Endothelial cell of umbilical vein (primary cell): Measurements from ENCODE around the gene TBX19. TPM values are rescaled to one million over a fixed set of nuclear protein-coding genes. Genes with fewer than 3 reads are reported as not detected.
A peak's percentile ranks its signal among the peaks of the same experiment; 100 is the strongest.

Source experiments
- BruUV-seq: library from RNA; stranded (reverse); fragments of 400-500 nt; replicated peaks from 2 replicates; lab custom pipeline; 2021; lab: Mats Ljungman, UMichigan
- CTCF ChIA-PET: fragments of 300-600, 350-600 bp; sonication (Branson Sonifier 250); formaldehyde crosslinking; loops from one replicate; lab custom pipeline; 2021; ENCODE audit warnings: antibody characterized with exemption, inconsistent platforms; lab: Charles Lee
- POLR2A ChIA-PET: fragments of 300-600, 350-600 bp; sonication (Branson Sonifier 250); formaldehyde crosslinking; loops from one replicate; lab custom pipeline; 2021; ENCODE audit warnings: antibody characterized with exemption, inconsistent platforms; lab: Charles Lee
- DNase-seq: peaks from one replicate; pipeline ENCODE4 v3.0.0-alpha.2; 2011; ENCODE audit warnings: low read depth, low spot score
- FAIRE-seq: peaks from 2 replicates; lab custom pipeline; 2011; peaks lifted over from hg19 to GRCh38; lab: Jason Lieb, UNC
- H2AFZ ChIP-seq: 2 replicates; pipeline ENCODE4 v1.6.0; 2012; ENCODE audit warnings: low read depth, low read length, control low read depth, inconsistent platforms
- H3K27ac ChIP-seq: 2 replicates; pipeline ENCODE4 v1.5.1; 2011; ENCODE audit warnings: low read depth, mild to moderate bottlenecking, control low read depth, low read length, moderate library complexity; ENCODE audit not compliant: insufficient read depth
- H3K27me3 ChIP-seq, 2 experiments: 2 replicates each; pipeline versions ENCODE4 v1.6.0 to v1.6.1; 2011; ENCODE audit warnings: low read length in 2 of 2, mixed read lengths in 1 of 2; ENCODE audit not compliant: control insufficient read depth in 2 of 2, insufficient read depth in 2 of 2
- H3K36me3 ChIP-seq, 2 experiments: 2 replicates in 1 of 2; 3 replicates in 1 of 2; pipeline ENCODE4 v1.5.1; 2011; ENCODE audit warnings: low read length in 2 of 2, mild to moderate bottlenecking in 1 of 2, moderate library complexity in 1 of 2; ENCODE audit not compliant: control insufficient read depth in 2 of 2, insufficient read depth in 2 of 2; ENCODE audit errors: extremely low read depth in 1 of 2
- H3K4me1 ChIP-seq: 3 replicates; pipeline ENCODE4 v1.5.1; 2011; ENCODE audit warnings: mild to moderate bottlenecking, low read length; ENCODE audit not compliant: control insufficient read depth, insufficient read depth; ENCODE audit errors: extremely low read depth
- H3K4me2 ChIP-seq: 2 replicates; pipeline ENCODE4 v1.6.1; 2011; ENCODE audit warnings: low read length, control low read depth, mixed read lengths; ENCODE audit not compliant: insufficient read depth
- H3K4me3 ChIP-seq, 3 experiments: fragments of 200-600 bp in 1 of 3; sonication (generic), shearing (Covaris generic) in 1 of 3; replicated peaks in 1 of 3; 2 replicates each; pipeline ENCODE4 v1.5.1; 2011 to 2016; ENCODE audit warnings: control low read depth in 3 of 3, low read length in 3 of 3, mild to moderate bottlenecking in 2 of 3, inconsistent platforms in 1 of 3, low read depth in 1 of 3, moderate library complexity in 1 of 3; ENCODE audit not compliant: insufficient read depth in 1 of 3
- H3K79me2 ChIP-seq: 2 replicates; pipeline ENCODE4 v1.6.0; 2012; ENCODE audit warnings: low read length, inconsistent platforms; ENCODE audit not compliant: control insufficient read depth, insufficient read depth
- H3K9ac ChIP-seq: replicated peaks from 2 replicates; pipeline ENCODE3; 2011; ENCODE audit warnings: low read length, control low read depth; ENCODE audit not compliant: insufficient read depth; ENCODE audit errors: extremely low read depth
- H3K9me1 ChIP-seq: replicated peaks from 3 replicates; pipeline ENCODE4 v1.6.0; 2011; ENCODE audit warnings: mild to moderate bottlenecking, low read length; ENCODE audit not compliant: control insufficient read depth, insufficient read depth; ENCODE audit errors: extremely low read depth
- H3K9me3 ChIP-seq: replicated peaks from 2 replicates; pipeline ENCODE4 v1.5.1; 2012; ENCODE audit warnings: low read length, inconsistent platforms; ENCODE audit not compliant: control insufficient read depth, insufficient read depth
- H4K20me1 ChIP-seq: replicated peaks from 2 replicates; pipeline ENCODE3; 2011; ENCODE audit warnings: mild to moderate bottlenecking, low read length; ENCODE audit not compliant: control insufficient read depth, insufficient read depth; ENCODE audit errors: extremely low read depth
- EZH2 ChIP-seq: IDR thresholded peaks from 2 replicates; pipeline ENCODE4 v1.6.1; 2012; ENCODE audit warnings: borderline replicate concordance, low read depth, mild to moderate bottlenecking, moderate library complexity, low read length, inconsistent platforms; ENCODE audit not compliant: severe bottlenecking
- FOS ChIP-seq: IDR thresholded peaks from 2 replicates; pipeline ENCODE4 v1.6.1; 2011; ENCODE audit warnings: mild to moderate bottlenecking, low read length, moderate library complexity, borderline replicate concordance; ENCODE audit not compliant: insufficient read depth
- GATA2 ChIP-seq: IDR thresholded peaks from 2 replicates; pipeline ENCODE4 v1.7.0; 2011; ENCODE audit warnings: low read depth, mild to moderate bottlenecking, moderate library complexity, mixed read lengths, low read length; ENCODE audit not compliant: insufficient read length, insufficient read depth
- JUN ChIP-seq: IDR thresholded peaks from 2 replicates; pipeline ENCODE4 v1.6.1; 2011; ENCODE audit warnings: borderline replicate concordance, low read depth; ENCODE audit not compliant: insufficient read length, insufficient read depth
- MYC ChIP-seq: IDR thresholded peaks from one replicate; pipeline ENCODE4 v1.6.1; 2011; ENCODE audit warnings: mild to moderate bottlenecking, low read depth, low read length
- POLR2A ChIP-seq: IDR thresholded peaks from 2 replicates; pipeline ENCODE4 v1.6.1; 2012; ENCODE audit warnings: low read depth, mild to moderate bottlenecking, control low read depth, low read length
- POLR2AphosphoS5 ChIP-seq: IDR thresholded peaks from 2 replicates; pipeline ENCODE4 v1.6.1; 2012; ENCODE audit warnings: low read depth, mild to moderate bottlenecking, control low read depth, low read length, moderate library complexity; ENCODE audit not compliant: insufficient read depth
- dilution Hi-C: fragments of 300-500 bp; cut with MboI; formaldehyde crosslinking; loops from one replicate; pipeline ENCODE4 v1.15.0; 2019; ENCODE audit warnings: low sequenced_read_pairs; ENCODE audit not compliant: extremely low pct_ligation_motif_present
- intact Hi-C: fragments of 100-400 bp; cut with micrococcal nuclease; formaldehyde crosslinking; loops from one replicate; pipeline ENCODE4 v1.10.0; 2022
- polyA plus RNA-seq, 4 experiments: library from polyadenylated mRNA; depleted of rRNA in 3 of 4; stranded (reverse) in 3 of 4; unstranded in 1 of 4; fragments of >200 nt; gene quantifications; 2 replicates each; pipeline versions ENCODE4 v1.2.1 to v1.2.3, GENCODE V29; 2011 to 2012; ENCODE audit warnings: missing spikeins in 1 of 4
- total RNA-seq: library from RNA; stranded (reverse); gene quantifications from 2 replicates; pipeline ENCODE4 v1.2.3, GENCODE V29; 2021
- TF ChIP-seq, protein P1 (sequence below): IDR thresholded peaks from 2 replicates; pipeline ENCODE4 v1.6.1; 2011; ENCODE audit not compliant: insufficient read depth, insufficient read length
- TF ChIP-seq, protein P2 (sequence below), 2 donors: IDR thresholded peaks; 1 replicate in 1 of 2; 2 replicates in 1 of 2; pipeline ENCODE4 v1.5.1; 2011; ENCODE audit warnings: low read length in 2 of 2, mild to moderate bottlenecking in 2 of 2, moderate library complexity in 2 of 2, control low read depth in 1 of 2, inconsistent platforms in 1 of 2, low read depth in 1 of 2; ENCODE audit not compliant: insufficient read depth in 1 of 2; ENCODE audit errors: extremely low read depth in 1 of 2

TBX19 gene
- total and polyA plus RNA-seq, 2 donors (not counting 3 experiments of a cell fraction or from before 2014, with no cell fraction given), result 2.3 to 2.8 TPM

DNA sequence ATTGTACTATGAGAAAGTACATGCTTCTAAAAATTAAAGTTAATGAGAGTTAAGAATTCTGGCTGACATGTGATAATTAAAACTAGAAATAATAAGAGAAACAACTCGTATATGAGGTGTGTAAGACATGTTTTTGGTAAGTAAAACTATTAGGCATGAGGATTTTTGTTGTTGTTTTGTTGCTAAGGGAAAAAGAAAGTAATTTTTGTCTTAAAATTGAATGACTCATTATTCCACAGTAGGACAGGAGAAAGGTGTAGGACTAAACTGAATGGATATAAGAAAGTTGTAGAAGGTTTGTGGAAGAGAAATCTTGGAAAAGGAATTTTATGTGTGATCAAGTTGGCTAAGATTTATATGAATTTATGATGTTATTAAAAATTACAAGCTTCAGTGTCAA lies 54.8 kb downstream of the TBX19 start:
- no peak overlapping the region for H3K4me3 ChIP-seq
- H3K9me3 ChIP-seq, result no peaks in the 10 kb centered on the region
- H3K9me1 ChIP-seq, result no peaks in the 10 kb centered on the region
- no peak overlapping the region for H3K9ac ChIP-seq
- H3K27ac ChIP-seq, result no peak overlapping the region
- H2AFZ ChIP-seq, result no peak overlapping the region
- ChIA-PET POLR2A (no interaction called here), CTCF (interaction anchor here (2.7 kb wide), 1 partner anchor 100 kb away, joined by 8 read pairs; no protein-coding TSS in a partner anchor)
- no peaks in the 10 kb centered on the region for H3K4me1 ChIP-seq
- no TSS peak for BruUV-seq
- H4K20me1 ChIP-seq, result no peaks in the 10 kb centered on the region
- no peak overlapping the region for H3K4me2 ChIP-seq
- dilution Hi-C loops (no loop called here), intact Hi-C loops (no loop called here)
- peaks cover 0 to 6% of the 10 kb centered on the region in 2 experiments for H3K27me3 ChIP-seq
- H3K36me3 ChIP-seq, result no peaks in the 10 kb centered on the region
- DNase-seq, result no peak
- H3K79me2 ChIP-seq, result no peaks in the 10 kb centered on the region
- TF ChIP-seq JUN (peak; percentile 14), FOS (no peak)
- FAIRE-seq, result no peak

DNA sequence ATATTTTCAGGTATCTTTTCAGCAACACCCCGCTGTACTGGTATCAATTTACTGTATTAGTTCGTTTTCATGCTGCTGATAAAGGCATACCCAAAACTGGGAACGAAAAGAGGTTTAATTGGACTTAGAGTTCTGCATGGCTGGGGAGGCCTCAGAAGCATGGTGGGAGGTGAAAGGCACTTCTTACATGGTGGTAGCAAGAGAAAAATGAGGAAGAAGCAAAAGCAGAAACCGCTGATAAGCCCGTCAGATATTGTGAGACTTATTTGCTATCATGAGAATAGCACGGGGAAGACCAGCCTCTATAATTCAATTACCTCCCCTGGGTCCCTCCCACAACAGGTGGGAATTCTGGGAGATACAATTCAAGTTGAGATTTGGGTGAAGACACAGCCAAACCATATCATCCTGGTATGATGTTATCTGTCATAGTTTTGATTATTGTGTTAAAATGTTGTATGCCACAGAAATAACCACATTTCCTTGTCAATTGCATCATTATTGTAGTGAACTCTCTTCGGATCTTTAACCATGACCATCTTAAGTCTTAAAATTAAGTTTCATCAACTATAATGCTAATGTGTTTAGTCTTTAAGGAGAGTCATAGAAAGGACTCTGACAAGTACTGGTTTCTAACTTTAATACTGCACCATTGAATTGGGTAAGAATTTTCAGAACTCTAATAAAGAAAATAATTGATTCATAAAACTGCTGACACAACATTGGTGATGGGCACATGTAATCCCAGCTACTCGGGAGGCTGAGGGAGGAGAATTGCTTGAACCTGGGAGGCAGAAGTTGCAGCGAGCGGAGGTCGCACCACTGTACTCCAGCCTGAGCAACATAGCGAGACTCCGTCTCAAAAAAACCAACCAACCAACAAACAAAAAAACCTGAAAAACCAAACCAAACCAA lies 58.2 kb downstream of the TBX19 start:
- Histone ChIP-seq H3K79me2 (no peaks in the 10 kb centered on the region), H3K9ac (no peak overlapping the region), H3K27ac (no peak overlapping the region), H2AFZ (no peak overlapping the region), H3K4me3 (no peak overlapping the region), H3K9me1 (no peaks in the 10 kb centered on the region), H3K27me3 (peaks cover 3 to 16% of the 10 kb centered on the region in 2 experiments), H3K9me3 (no peaks in the 10 kb centered on the region), H3K36me3 (no peaks in the 10 kb centered on the region), H4K20me1 (no peaks in the 10 kb centered on the region), H3K4me1 (peaks cover 5% of the 10 kb centered on the region), H3K4me2 (no peak overlapping the region)
- BruUV-seq, result no TSS peak
- FAIRE-seq (no peak), DNase-seq (no peak)
- dilution Hi-C loops, result no loop called here
- intact Hi-C loops, result no loop called here
- TF ChIP-seq POLR2AphosphoS5, result no peak
- TF ChIP-seq, protein P1, sequence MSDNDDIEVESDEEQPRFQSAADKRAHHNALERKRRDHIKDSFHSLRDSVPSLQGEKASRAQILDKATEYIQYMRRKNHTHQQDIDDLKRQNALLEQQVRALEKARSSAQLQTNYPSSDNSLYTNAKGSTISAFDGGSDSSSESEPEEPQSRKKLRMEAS, result no peak
- no peak for TF ChIP-seq POLR2A
- no peak for TF ChIP-seq EZH2
- no peak for TF ChIP-seq MYC
- no peak for TF ChIP-seq FOS
- TF ChIP-seq GATA2, result no peak
- TF ChIP-seq JUN, result no peak
- TF ChIP-seq, protein P2, sequence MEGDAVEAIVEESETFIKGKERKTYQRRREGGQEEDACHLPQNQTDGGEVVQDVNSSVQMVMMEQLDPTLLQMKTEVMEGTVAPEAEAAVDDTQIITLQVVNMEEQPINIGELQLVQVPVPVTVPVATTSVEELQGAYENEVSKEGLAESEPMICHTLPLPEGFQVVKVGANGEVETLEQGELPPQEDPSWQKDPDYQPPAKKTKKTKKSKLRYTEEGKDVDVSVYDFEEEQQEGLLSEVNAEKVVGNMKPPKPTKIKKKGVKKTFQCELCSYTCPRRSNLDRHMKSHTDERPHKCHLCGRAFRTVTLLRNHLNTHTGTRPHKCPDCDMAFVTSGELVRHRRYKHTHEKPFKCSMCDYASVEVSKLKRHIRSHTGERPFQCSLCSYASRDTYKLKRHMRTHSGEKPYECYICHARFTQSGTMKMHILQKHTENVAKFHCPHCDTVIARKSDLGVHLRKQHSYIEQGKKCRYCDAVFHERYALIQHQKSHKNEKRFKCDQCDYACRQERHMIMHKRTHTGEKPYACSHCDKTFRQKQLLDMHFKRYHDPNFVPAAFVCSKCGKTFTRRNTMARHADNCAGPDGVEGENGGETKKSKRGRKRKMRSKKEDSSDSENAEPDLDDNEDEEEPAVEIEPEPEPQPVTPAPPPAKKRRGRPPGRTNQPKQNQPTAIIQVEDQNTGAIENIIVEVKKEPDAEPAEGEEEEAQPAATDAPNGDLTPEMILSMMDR (IDR thresholded peaks at IDR 0.05; ENCODE audit: extremely low read depth in 1 of 2, insufficient read depth in 1 of 2, low read depth in 1 of 2, low read length in 2 of 2), result no peak
- ChIA-PET POLR2A (no interaction called here), CTCF (no interaction called here)
